ENCODE measurements around the gene CDKL2.

GRCh38 chr4:75660491-75660890 is 30.2 kb upstream of the CDKL2 start:
- TF ChIP-seq DMBX1 (CRISPR knock-in tag; IDR thresholded peaks at IDR 0.05; ENCODE audit: borderline replicate concordance) (no peak), EZH2 (IDR thresholded peaks at IDR 0.05; ENCODE audit: borderline replicate concordance, low read depth, low read length) (no peak), AFF4 (CRISPR knock-in tag; IDR thresholded peaks at IDR 0.05) (no peak), FOXP1 (CRISPR knock-in tag; IDR thresholded peaks at IDR 0.05) (no peak), ZBTB7A (IDR thresholded peaks at IDR 0.05; ENCODE audit: borderline replicate concordance, control insufficient read depth, low read depth, low read length) (no peak), ZBTB49 (CRISPR knock-in tag; IDR thresholded peaks at IDR 0.05; ENCODE audit: borderline replicate concordance) (no peak), CTCF (IDR thresholded peaks at IDR 0.05 in 2 of 3, conservative IDR thresholded peaks at IDR 0.05 in 1 of 3; ENCODE audit: insufficient read depth in 2 of 3, low read depth in 1 of 3, low read length in 3 of 3) (no peak), USF2 (CRISPR knock-in tag; IDR thresholded peaks at IDR 0.05) (no peak), ZNF280B (CRISPR knock-in tag; IDR thresholded peaks at IDR 0.05) (no peak), MYNN (IDR thresholded peaks at IDR 0.05) (no peak), MYNN (CRISPR knock-in tag; IDR thresholded peaks at IDR 0.05) (no peak), POLR2A (conservative IDR thresholded peaks at IDR 0.05) (no peak), RAD21 (CRISPR knock-in tag; conservative IDR thresholded peaks at IDR 0.05 in 1 of 2, IDR thresholded peaks at IDR 0.05 in 1 of 2) (no peak), ZNF785 (CRISPR knock-in tag; IDR thresholded peaks at IDR 0.05) (no peak)

Data from K562 (cell line).